SK-N-SH treated with all-trans-retinoic acid at 6 μM for 48 hours (cell line): Measurements from ENCODE around the gene FGF2.

ENCODE experiments used
- ARNTL ChIP-seq: fragments of 450-650 bp; formaldehyde crosslinking; IDR thresholded peaks from 2 replicates; pipeline ENCODE4 v1.5.0; 2020; ENCODE audit warnings: low read depth, mild to moderate bottlenecking, moderate library complexity, borderline replicate concordance
- BACH2 ChIP-seq: fragments of 250-450 bp; sonication (Bioruptor Pico); IDR thresholded peaks from 2 replicates; pipeline ENCODE4 v1.9.0; 2021; ENCODE audit warnings: mild to moderate bottlenecking, borderline replicate concordance
- ISL1 ChIP-seq: fragments of 250-450 bp; sonication (Bioruptor Pico); IDR thresholded peaks from 2 replicates; pipeline ENCODE4 v2.1.2; 2022; ENCODE audit warnings: mild to moderate bottlenecking, moderate library complexity
- OSR1 ChIP-seq: fragments of 250-450 bp; sonication (Bioruptor Pico); IDR thresholded peaks from 2 replicates; pipeline ENCODE4 v1.8.0; 2022; ENCODE audit warnings: moderate library complexity, mild to moderate bottlenecking, inconsistent platforms
- PATZ1 ChIP-seq: fragments of 250-450 bp; sonication (Bioruptor Pico); IDR thresholded peaks from 2 replicates; pipeline ENCODE4 v1.8.0; 2020; ENCODE audit warnings: mild to moderate bottlenecking, moderate library complexity, borderline replicate concordance
- RARB ChIP-seq: fragments of 250-450 bp; sonication (Bioruptor Pico); IDR thresholded peaks from 2 replicates; pipeline ENCODE4 v1.8.0; 2021; ENCODE audit warnings: mild to moderate bottlenecking, moderate library complexity
- SNAI2 ChIP-seq: fragments of 250-450 bp; sonication (Bioruptor Pico); IDR thresholded peaks from 2 replicates; pipeline ENCODE4 v1.5.0; 2020; ENCODE audit warnings: mild to moderate bottlenecking, moderate library complexity
- TOX ChIP-seq: fragments of 250-450 bp; sonication (Bioruptor Pico); IDR thresholded peaks from 2 replicates; pipeline ENCODE4 v1.8.0; 2021; ENCODE audit warnings: mild to moderate bottlenecking, moderate library complexity, borderline replicate concordance
- ZFP3 ChIP-seq: fragments of 250-450 bp; sonication (Bioruptor Pico); IDR thresholded peaks from 2 replicates; pipeline ENCODE4 v1.5.0; 2020; ENCODE audit warnings: mild to moderate bottlenecking, moderate library complexity
- ZNF565 ChIP-seq: fragments of 450-650 bp; formaldehyde crosslinking; conservative IDR thresholded peaks from 2 replicates; pipeline ENCODE4 v1.5.0; 2020; ENCODE audit warnings: low read depth, mild to moderate bottlenecking, moderate library complexity
- ZNF70 ChIP-seq: fragments of 450-650 bp; formaldehyde crosslinking; IDR thresholded peaks from 2 replicates; pipeline ENCODE4 v1.5.0; 2020; ENCODE audit warnings: mild to moderate bottlenecking, moderate library complexity
- ZNF8 ChIP-seq: fragments of 450-650 bp; formaldehyde crosslinking; IDR thresholded peaks from 2 replicates; pipeline ENCODE4 v1.5.0; 2020; ENCODE audit warnings: mild to moderate bottlenecking, moderate library complexity
- TF ChIP-seq, protein P1 (sequence below): fragments of 250-450 bp; sonication (Bioruptor Pico); IDR thresholded peaks from 2 replicates; pipeline ENCODE4 v1.5.1; 2020; ENCODE audit warnings: low read depth, mild to moderate bottlenecking, moderate library complexity
- TF ChIP-seq, protein P2 (sequence below): fragments of 250-450 bp; sonication (Bioruptor Pico); IDR thresholded peaks from 2 replicates; pipeline ENCODE4 v1.5.1; 2021; ENCODE audit warnings: mild to moderate bottlenecking, moderate library complexity

GRCh38 chr4:122908223-122908622, 81.6 kb downstream of the FGF2 start:
- TF ChIP-seq ARNTL (CRISPR knock-in tag) (no peak), ZNF8 (CRISPR knock-in tag) (no peak), PATZ1 (CRISPR knock-in tag) (no peak), OSR1 (CRISPR knock-in tag) (no peak), ZFP3 (CRISPR knock-in tag) (no peak), SNAI2 (CRISPR knock-in tag) (no peak), ISL1 (no peak), RARB (no peak), BACH2 (CRISPR knock-in tag) (no peak), ZNF70 (CRISPR knock-in tag) (no peak), TOX (no peak), ZNF565 (CRISPR knock-in tag) (no peak)
- TF ChIP-seq, protein P1, sequence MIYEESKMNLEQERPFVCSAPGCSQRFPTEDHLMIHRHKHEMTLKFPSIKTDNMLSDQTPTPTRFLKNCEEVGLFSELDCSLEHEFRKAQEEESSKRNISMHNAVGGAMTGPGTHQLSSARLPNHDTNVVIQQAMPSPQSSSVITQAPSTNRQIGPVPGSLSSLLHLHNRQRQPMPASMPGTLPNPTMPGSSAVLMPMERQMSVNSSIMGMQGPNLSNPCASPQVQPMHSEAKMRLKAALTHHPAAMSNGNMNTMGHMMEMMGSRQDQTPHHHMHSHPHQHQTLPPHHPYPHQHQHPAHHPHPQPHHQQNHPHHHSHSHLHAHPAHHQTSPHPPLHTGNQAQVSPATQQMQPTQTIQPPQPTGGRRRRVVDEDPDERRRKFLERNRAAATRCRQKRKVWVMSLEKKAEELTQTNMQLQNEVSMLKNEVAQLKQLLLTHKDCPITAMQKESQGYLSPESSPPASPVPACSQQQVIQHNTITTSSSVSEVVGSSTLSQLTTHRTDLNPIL (CRISPR knock-in tag): no peak
- TF ChIP-seq, protein P2, sequence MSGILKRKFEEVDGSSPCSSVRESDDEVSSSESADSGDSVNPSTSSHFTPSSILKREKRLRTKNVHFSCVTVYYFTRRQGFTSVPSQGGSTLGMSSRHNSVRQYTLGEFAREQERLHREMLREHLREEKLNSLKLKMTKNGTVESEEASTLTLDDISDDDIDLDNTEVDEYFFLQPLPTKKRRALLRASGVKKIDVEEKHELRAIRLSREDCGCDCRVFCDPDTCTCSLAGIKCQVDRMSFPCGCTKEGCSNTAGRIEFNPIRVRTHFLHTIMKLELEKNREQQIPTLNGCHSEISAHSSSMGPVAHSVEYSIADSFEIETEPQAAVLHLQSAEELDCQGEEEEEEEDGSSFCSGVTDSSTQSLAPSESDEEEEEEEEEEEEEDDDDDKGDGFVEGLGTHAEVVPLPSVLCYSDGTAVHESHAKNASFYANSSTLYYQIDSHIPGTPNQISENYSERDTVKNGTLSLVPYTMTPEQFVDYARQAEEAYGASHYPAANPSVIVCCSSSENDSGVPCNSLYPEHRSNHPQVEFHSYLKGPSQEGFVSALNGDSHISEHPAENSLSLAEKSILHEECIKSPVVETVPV (CRISPR knock-in tag): no peak
